Ishikawa (cell line): Measurements from ENCODE around the gene ZNF319.

Experiments used
- CEBPB ChIP-seq: IDR thresholded peaks from 2 replicates; pipeline ENCODE4 v1.6.1; 2012
- MAX ChIP-seq: IDR thresholded peaks from 2 replicates; pipeline ENCODE4 v1.6.1; 2012
- NFIC ChIP-seq: IDR thresholded peaks from 2 replicates; pipeline ENCODE4 v1.6.1; 2012
- RAD21 ChIP-seq: IDR thresholded peaks from 2 replicates; pipeline ENCODE4 v1.6.1; 2012; ENCODE audit warnings: low read depth
- TEAD4 ChIP-seq: IDR thresholded peaks from 2 replicates; pipeline ENCODE4 v1.6.1; 2012
- YY1 ChIP-seq: IDR thresholded peaks from 2 replicates; pipeline ENCODE4 v1.6.1; 2012; ENCODE audit warnings: low read depth
- ZBTB7A ChIP-seq: IDR thresholded peaks from 2 replicates; pipeline ENCODE4 v1.6.1; 2012; ENCODE audit warnings: low read depth
- TF ChIP-seq, protein P1 (sequence below): IDR thresholded peaks from 2 replicates; pipeline ENCODE4 v1.6.1; 2012

- TF ChIP-seq YY1 (no peak), TEAD4 (no peak), RAD21 (no peak), MAX (no peak), CEBPB (no peak), ZBTB7A (no peak), NFIC (no peak)
- TF ChIP-seq, protein P1, sequence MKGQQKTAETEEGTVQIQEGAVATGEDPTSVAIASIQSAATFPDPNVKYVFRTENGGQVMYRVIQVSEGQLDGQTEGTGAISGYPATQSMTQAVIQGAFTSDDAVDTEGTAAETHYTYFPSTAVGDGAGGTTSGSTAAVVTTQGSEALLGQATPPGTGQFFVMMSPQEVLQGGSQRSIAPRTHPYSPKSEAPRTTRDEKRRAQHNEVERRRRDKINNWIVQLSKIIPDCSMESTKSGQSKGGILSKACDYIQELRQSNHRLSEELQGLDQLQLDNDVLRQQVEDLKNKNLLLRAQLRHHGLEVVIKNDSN, result no peak
These were observed 33.7 kb upstream of the ZNF319 start for GRCh38 chr16:58034128-58034685.
